NCI-H2171 (cell line): ENCODE results near the gene STIP1.
A peak's percentile ranks its signal among the peaks of the same experiment; 100 is the strongest.

ENCODE experiments used
- DNase-seq: peaks from one replicate; lab custom pipeline; 2025; lab: John Stamatoyannopoulos, UW

STIP1 gene

GRCh38 chr11:64198511-64198910, 12.5 kb downstream of the STIP1 start:
- no peak for DNase-seq

- DNase-seq = no peak
Observed at GRCh38 chr11:64201543-64201942, 15.6 kb downstream of the STIP1 start.

- DNase-seq = no peak
Observed at GRCh38 chr11:64202992-64203391, 17.0 kb downstream of the STIP1 start.

- DNase-seq = no peak
Observed at GRCh38 chr11:64203421-64204079, 17.6 kb downstream of the STIP1 start.

- no peak for DNase-seq
Observed at GRCh38 chr11:64204080-64204440, 18.1 kb downstream of the STIP1 start.

GRCh38 chr11:64204464-64204989, 18.6 kb downstream of the STIP1 start:
- DNase-seq = peak; percentile 99

GRCh38 chr11:64206457-64207255, 20.7 kb downstream of the STIP1 start, which contains the start of gene FERMT3:
FERMT3 (plus strand) TSS chr11:64206721; CDS start chr11:64207365, 644 bp downstream.
- no peak for DNase-seq

GRCh38 chr11:64207256-64208085, 21.5 kb downstream of the STIP1 start:
- DNase-seq = no peak

GRCh38 chr11:64208086-64208795, 22.3 kb downstream of the STIP1 start:
- DNase-seq = no peak

- DNase-seq = no peak
Observed at GRCh38 chr11:64208796-64209562, 23.0 kb downstream of the STIP1 start.

- no peak for DNase-seq
Observed at GRCh38 chr11:64209563-64209843, 23.5 kb downstream of the STIP1 start.

GRCh38 chr11:64210301-64211020, 24.5 kb downstream of the STIP1 start:
- DNase-seq = no peak

- DNase-seq = no peak
Observed at GRCh38 chr11:64211181-64211872, 25.4 kb downstream of the STIP1 start.

- no peak for DNase-seq
Observed at GRCh38 chr11:64216879-64217278, 30.9 kb downstream of the STIP1 start.

- no peak for DNase-seq
Observed at GRCh38 chr11:64218628-64219353, 32.8 kb downstream of the STIP1 start.

GRCh38 chr11:64219354-64219684, 33.3 kb downstream of the STIP1 start:
- no peak for DNase-seq

GRCh38 chr11:64219755-64220154, 33.8 kb downstream of the STIP1 start:
- no peak for DNase-seq

GRCh38 chr11:64220271-64220670, 34.3 kb downstream of the STIP1 start:
- no peak for DNase-seq

- no peak for DNase-seq
Observed at GRCh38 chr11:64220798-64221197, 34.8 kb downstream of the STIP1 start.
